Astrocyte (in vitro differentiated cells and primary cell): ENCODE data around the gene ARHGEF37.

Source experiments
- EZH2 ChIP-seq: IDR thresholded peaks from 2 replicates; pipeline ENCODE4 v1.6.1; 2012; ENCODE audit warnings: mild to moderate bottlenecking, low read length, inconsistent platforms; ENCODE audit not compliant: insufficient read depth
- TF ChIP-seq, protein P1 (sequence below): IDR thresholded peaks from 2 replicates; pipeline ENCODE4 v1.5.1; 2011; ENCODE audit warnings: low read depth, mild to moderate bottlenecking, inconsistent platforms, low read length, moderate library complexity; ENCODE audit not compliant: insufficient read depth

DNA sequence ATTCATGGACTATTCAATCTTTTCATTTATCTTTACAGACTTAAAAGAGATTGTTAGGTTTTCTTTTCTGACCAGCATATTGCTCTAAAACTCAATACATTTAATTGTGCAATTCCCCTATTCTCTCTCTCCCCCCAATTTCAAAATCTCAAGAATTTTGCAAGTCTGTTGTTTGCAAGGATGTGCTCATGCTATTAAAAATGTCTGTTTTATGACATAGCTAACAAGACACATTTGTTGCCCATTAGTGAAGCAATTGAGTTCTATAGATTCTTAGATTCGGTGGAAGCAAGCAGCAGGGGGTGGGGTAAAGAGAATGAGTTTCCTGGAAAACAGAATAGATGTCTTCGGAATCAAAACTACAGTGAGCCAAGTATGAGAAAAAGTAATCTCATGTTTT lies 21.6 kb upstream of the ARHGEF37 start:
- TF ChIP-seq, protein P1, sequence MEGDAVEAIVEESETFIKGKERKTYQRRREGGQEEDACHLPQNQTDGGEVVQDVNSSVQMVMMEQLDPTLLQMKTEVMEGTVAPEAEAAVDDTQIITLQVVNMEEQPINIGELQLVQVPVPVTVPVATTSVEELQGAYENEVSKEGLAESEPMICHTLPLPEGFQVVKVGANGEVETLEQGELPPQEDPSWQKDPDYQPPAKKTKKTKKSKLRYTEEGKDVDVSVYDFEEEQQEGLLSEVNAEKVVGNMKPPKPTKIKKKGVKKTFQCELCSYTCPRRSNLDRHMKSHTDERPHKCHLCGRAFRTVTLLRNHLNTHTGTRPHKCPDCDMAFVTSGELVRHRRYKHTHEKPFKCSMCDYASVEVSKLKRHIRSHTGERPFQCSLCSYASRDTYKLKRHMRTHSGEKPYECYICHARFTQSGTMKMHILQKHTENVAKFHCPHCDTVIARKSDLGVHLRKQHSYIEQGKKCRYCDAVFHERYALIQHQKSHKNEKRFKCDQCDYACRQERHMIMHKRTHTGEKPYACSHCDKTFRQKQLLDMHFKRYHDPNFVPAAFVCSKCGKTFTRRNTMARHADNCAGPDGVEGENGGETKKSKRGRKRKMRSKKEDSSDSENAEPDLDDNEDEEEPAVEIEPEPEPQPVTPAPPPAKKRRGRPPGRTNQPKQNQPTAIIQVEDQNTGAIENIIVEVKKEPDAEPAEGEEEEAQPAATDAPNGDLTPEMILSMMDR = no peak
- no peak for TF ChIP-seq EZH2
